Hematopoietic multipotent progenitor cell treated with erythropoietin and hydrocortisone succinate and interleukin-3 and kit ligand, for 4 days (in vitro differentiated cells): ENCODE results near the gene NUDT14.
A peak's percentile ranks its signal among the peaks of the same experiment; 100 is the strongest.

Experiments used
- DNase-seq: peaks from one replicate; pipeline ENCODE4 v3.0.0-alpha.2; 2015

Gene NUDT14

DNA sequence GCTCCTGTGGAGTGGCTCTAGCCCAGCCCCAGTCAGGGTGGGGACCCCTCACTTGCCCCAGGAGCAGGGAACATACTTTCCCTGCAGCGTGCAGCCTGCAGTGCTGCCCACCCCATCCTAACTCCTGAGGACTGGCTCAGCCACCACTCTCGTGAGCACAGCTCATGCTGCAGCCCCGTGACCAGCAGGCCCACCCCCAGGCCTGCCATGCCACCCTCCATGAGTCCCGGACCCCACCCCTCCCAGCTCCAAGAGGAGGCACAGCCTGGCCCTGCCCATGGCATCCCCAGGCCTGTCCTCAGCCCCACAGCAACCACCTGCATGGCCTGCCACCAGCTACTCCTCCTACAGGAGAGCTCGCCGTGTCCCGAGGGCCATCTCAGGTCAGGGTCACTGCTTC is 8.6 kb downstream of the NUDT14 start:
- DNase-seq = no peak

DNA sequence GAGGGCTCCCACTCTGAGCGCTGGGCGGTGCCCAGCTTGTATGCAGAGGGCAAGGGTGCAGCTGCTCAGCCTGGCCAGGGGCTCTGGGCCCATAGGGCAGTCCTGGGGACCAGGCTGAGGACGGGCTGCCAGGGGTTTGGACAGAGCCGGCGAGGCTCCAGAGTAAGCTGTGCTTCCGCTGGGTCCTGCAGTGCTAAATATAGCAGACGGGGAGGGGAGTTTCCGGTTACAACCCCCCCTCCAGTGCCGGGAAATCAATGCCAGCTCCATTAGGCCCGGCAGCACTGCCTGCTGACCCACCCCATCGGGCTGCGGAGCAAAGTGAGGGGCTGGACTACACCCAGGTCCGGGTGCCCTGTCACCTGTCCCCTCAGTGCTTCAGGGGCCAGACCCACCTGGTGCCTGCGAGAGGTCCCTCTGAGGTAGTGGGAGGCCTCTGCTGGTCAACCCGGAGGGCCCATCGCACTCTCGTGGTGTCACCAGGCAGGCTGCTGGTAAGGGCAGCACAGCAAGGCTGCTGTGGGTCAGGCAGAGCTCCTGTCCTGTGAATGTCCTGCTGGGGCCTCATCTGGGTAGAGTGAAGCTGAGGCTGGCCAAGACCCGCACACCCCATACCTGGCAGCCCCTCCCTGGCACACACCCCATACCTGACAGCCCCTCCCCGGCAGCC is 10.0 kb downstream of the NUDT14 start:
- no peak for DNase-seq

GRCh38 chr14:105169776-105170655 is 11.1 kb downstream of the NUDT14 start:
- DNase-seq = no peak

- DNase-seq = peak; percentile 57
Measured at GRCh38 chr14:105168979-105169507, 12.1 kb downstream of the NUDT14 start.

- peak; percentile 63 for DNase-seq
Measured at GRCh38 chr14:105168496-105168978, 12.6 kb downstream of the NUDT14 start, which contains the start of gene JAG2. Gene JAG2, minus strand, starts transcription at chr14:105168776. Its CDS starts 356 bp downstream, at chr14:105168420.

GRCh38 chr14:105168093-105168420 is 13.1 kb downstream of the NUDT14 start:
- DNase-seq = no peak

DNA sequence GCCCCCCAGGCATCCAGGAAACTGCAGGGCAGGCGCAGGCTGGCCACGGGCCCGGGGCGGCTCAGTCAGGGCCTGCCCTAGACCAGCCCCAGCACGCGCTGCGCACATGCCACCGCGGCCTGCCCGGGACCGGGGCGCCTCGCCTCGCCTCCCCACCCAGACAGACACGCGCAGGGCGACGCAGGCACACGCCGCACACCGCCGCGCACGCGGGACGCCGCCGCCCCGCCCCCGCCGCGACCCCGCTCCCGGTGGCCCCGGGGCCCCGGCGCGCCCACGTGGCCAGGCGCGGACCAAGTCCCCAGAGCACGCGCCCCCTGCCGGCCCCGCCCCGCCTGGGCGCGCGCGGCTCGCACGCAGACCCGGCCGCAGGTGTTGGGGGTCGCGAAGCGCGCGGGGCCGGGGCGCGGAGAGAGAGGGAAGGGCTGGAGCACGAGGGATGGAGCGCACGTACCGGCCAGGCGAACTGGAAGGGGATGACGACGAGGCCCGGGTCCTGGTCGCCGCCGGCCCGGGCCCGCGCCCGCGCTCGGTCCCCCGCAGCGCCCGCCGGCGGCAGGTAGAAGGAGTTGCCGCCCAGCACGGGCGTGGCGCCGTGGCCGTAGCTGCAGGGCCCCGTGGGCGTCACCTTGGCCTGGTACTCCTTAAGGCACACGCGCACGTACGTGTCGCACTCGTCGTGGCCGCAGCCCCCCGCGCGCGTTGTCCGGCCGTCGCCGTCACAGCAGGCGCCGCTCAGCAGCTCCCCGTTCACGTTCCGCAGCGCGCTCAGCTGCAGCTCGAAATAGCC is 13.6 kb downstream of the NUDT14 start:
- DNase-seq = peak; percentile 30

GRCh38 chr14:105166571-105167302 is 14.4 kb downstream of the NUDT14 start:
- DNase-seq = no peak

GRCh38 chr14:105165761-105166485 is 15.2 kb downstream of the NUDT14 start:
- no peak for DNase-seq

DNA sequence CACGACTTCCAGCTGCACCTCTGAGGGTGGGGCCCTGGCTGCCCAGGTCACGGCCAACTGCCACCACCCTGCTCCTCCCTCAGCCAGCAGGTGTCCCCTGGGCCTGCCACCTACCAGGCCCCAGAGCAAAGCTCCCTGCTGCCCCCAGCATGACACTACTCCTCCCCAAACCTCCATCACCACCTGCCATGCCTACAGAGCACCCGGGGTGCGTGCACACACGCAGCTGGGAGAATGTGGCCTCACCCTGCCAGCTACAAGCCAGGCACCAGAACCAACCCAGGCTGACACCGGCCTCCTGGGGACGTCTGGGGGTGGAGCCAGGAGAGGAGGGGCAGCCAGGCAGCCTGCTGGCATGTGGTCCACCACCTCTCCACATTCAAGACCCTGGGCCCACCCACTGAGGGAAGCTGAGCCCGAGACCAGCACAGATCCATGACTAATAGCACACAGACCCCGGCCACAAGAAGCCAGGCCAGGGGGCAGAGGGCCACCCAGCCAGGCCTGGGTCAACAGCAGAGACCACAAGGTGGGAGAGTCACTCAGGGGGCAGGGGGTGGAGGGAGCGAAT is 15.9 kb downstream of the NUDT14 start:
- no peak for DNase-seq

GRCh38 chr14:105163040-105163742 is 17.9 kb downstream of the NUDT14 start:
- DNase-seq = no peak

- DNase-seq = no peak
Measured at GRCh38 chr14:105162669-105162979, 18.5 kb downstream of the NUDT14 start.

DNA sequence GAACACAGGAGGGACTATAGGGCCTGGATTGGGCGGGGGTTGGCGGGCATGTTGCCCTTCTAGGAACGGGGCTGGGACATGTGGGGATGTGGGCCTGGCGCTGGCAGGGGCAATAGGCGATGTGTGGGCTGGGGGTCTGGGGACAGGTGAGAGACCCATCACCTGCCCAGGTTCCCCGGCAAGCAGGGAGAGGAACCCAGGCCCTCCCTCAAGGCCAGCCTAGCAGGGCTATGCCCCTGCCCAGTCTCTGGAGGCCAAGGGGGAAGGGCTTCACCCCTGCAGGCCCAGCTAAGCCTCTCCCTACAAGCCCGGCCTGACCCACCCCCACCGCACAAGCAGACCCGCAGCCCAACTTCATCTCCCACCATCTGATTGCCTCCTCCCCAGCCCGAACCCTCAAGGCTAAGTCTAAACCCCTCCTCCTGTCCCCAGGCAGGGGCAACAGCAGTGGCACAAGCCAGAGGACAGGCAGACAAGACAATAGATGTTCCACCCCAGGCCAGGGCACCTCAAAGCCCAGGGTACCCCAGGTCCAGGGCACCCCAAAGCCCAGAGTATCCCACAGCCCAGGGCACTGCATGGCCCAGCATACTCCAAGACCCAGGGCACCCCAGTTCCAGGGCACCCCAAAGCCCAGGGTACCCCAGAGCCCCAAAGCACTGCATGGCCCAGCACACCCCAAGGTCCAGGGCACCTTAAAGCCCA is 19.0 kb downstream of the NUDT14 start:
- no peak for DNase-seq

DNA sequence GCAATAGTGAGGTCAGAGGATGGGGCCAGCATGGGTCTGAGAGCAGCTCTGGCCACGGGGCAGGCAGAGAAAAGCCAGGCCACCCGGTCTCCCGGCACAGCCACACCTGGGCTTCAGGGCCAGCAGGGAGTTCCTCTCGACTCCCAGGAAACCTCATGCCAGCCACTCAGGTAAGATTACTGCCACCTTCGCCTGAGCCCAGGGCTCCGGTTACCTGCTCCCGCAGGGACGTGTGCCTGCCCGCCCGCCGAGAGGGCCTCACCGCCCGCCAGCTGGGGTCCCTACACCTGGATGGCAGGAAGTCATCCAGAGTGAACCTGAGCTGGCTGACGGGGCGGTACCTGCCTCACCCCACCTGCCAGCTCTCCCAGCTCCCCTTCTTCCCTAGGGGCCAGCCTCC is 19.8 kb downstream of the NUDT14 start:
- no peak for DNase-seq

- no peak for DNase-seq
Measured at GRCh38 chr14:105160776-105161175, 20.3 kb downstream of the NUDT14 start.

DNA sequence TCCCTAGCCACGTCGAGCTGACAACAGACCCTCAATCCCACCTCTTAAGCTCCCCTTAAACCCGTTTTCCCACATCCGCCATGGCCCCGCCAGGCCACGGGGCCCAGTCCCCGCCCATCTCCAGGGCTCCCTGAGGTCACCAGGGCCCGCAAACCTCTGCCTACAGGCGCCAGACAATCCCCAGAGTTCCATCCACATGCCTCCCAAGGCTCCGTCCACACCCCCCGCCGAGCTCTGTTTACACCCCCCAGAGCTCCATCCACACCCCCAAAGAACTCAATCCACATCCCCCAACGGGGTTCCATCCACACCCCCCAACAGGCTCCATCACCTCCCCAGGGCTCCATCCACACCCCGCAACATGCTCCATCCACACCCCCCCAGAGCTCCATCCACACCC is 21.8 kb downstream of the NUDT14 start:
- no peak for DNase-seq

GRCh38 chr14:105158794-105159193 is 22.3 kb downstream of the NUDT14 start:
- DNase-seq = no peak

- DNase-seq = no peak
Measured at GRCh38 chr14:105157872-105158271, 23.2 kb downstream of the NUDT14 start.

DNA sequence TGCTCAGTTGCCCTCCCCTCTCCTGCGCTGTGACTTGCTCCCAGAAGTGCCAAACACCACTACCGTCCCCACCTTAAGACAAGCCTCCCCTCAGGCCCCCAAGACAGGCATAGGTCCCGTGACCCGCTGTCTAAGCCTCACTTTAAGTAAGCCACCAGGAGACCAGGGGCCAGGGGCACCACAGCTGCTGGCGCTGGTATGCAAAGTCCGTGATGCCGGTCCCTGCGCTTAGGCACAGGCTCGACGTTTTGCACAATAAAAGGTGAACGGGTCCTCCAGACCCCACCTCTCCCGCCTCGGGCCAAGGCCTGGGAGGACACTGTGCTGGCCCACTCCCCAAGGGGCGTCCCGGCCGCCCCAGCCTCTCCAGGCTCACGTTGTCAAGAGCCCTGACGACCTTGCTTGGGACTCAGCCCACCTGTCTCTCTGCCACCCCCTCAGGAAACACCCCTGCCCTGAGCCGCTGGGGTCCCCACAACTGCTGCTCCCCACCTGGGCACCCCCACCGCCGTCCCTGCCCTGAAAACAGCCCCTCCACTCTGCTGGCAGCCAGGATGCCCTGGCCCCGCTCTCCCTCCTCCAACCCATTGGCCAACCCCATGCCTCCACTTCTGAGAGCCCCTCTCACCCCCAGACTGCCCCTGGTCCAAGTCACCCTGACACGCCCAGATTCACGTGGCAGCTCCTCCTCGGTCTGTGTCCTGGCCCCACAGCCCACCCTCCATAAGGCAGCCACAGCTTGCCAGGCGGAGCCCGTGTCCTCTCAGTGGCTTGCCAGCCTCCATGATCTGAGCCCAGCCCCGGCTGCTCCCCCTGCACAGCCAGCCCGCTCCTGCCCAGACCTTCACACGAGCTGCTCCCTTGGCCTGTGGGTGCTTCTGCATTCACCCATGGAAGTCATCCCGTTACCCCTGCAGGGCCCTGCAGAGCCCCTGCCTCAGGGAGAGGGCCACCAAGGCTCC is 24.4 kb downstream of the NUDT14 start:
- no peak for DNase-seq
